GM23338 (cell line): Measurements from ENCODE around the gene ZNF860.

Source experiments
- CREB1 ChIP-seq: fragments of 250-450 bp; sonication (Bioruptor Pico); IDR thresholded peaks from 2 replicates; pipeline ENCODE4 v1.5.0; 2020; ENCODE audit warnings: low read depth, mild to moderate bottlenecking, moderate library complexity
- EZH2 ChIP-seq: fragments of 200-600 bp; sonication (generic); IDR thresholded peaks from one replicate; pipeline ENCODE4 v1.8.0; 2017; ENCODE audit warnings: antibody characterized with exemption, mild to moderate bottlenecking, low read depth; ENCODE audit not compliant: unreplicated experiment
- EZH2phosphoT487 ChIP-seq: fragments of 200-600 bp; sonication (generic); IDR thresholded peaks from one replicate; pipeline ENCODE4 v1.8.1; 2018; ENCODE audit warnings: antibody characterized with exemption; ENCODE audit not compliant: unreplicated experiment
- JUNB ChIP-seq: IDR thresholded peaks from one replicate; pipeline ENCODE4 v1.6.1; 2016; ENCODE audit warnings: antibody characterized with exemption; ENCODE audit not compliant: unreplicated experiment
- POLR2AphosphoS5 ChIP-seq: IDR thresholded peaks from 2 replicates; pipeline ENCODE4 v1.6.1; 2016; ENCODE audit warnings: antibody characterized with exemption, low read depth
- STAT1 ChIP-seq: IDR thresholded peaks from one replicate; pipeline ENCODE4 v1.6.1; 2016; ENCODE audit warnings: antibody characterized with exemption; ENCODE audit not compliant: unreplicated experiment
- ZNF114 ChIP-seq: fragments of 250-450 bp; sonication (Bioruptor Pico); IDR thresholded peaks from 2 replicates; pipeline ENCODE4 v1.5.0; 2020; ENCODE audit warnings: mild to moderate bottlenecking, moderate library complexity
- ZNF331 ChIP-seq: fragments of 250-450 bp; sonication (Bioruptor Pico); IDR thresholded peaks from 2 replicates; pipeline ENCODE4 v1.5.0; 2020; ENCODE audit warnings: low read depth, mild to moderate bottlenecking, moderate library complexity
- TF ChIP-seq, protein P1 (sequence below), 2 experiments: fragments of 200-600 bp in 1 of 2; sonication (generic) in 1 of 2; conservative IDR thresholded peaks; 2 replicates each; pipeline versions ENCODE4 v1.5.1 to v1.6.1; 2016 to 2017; ENCODE audit warnings: antibody characterized with exemption in 2 of 2, low read depth in 2 of 2, mild to moderate bottlenecking in 2 of 2, moderate library complexity in 1 of 2
- TF ChIP-seq, protein P2 (sequence below): IDR thresholded peaks from one replicate; pipeline ENCODE4 v1.6.1; 2018; ENCODE audit warnings: antibody characterized with exemption; ENCODE audit not compliant: unreplicated experiment
- TF ChIP-seq, protein P3 (sequence below): IDR thresholded peaks from 2 replicates; pipeline ENCODE4 v1.6.1; 2016; ENCODE audit warnings: antibody characterized with exemption

DNA sequence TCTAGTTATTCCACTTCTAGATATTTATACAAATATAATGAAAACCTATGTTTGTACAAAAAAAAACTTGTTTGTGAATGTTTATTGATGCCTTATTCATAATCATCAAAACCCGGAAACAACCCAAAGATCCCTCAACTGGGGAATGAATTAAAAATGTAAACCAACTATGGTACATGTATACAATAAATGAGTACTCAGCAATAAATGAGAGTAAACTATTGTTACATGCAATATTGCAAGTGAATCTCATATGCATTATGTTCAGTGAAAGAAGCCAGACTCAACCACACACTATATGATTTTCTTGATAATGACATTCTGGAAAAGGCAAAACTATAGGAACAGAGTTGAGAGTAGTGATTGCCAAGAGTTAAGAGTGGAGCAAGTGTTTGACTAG, 12.3 kb downstream of the ZNF860 start:
- TF ChIP-seq, protein P1, sequence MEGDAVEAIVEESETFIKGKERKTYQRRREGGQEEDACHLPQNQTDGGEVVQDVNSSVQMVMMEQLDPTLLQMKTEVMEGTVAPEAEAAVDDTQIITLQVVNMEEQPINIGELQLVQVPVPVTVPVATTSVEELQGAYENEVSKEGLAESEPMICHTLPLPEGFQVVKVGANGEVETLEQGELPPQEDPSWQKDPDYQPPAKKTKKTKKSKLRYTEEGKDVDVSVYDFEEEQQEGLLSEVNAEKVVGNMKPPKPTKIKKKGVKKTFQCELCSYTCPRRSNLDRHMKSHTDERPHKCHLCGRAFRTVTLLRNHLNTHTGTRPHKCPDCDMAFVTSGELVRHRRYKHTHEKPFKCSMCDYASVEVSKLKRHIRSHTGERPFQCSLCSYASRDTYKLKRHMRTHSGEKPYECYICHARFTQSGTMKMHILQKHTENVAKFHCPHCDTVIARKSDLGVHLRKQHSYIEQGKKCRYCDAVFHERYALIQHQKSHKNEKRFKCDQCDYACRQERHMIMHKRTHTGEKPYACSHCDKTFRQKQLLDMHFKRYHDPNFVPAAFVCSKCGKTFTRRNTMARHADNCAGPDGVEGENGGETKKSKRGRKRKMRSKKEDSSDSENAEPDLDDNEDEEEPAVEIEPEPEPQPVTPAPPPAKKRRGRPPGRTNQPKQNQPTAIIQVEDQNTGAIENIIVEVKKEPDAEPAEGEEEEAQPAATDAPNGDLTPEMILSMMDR (conservative IDR thresholded peaks at IDR 0.05; ENCODE audit: low read depth in 2 of 2), result no peak
- TF ChIP-seq, protein P2, sequence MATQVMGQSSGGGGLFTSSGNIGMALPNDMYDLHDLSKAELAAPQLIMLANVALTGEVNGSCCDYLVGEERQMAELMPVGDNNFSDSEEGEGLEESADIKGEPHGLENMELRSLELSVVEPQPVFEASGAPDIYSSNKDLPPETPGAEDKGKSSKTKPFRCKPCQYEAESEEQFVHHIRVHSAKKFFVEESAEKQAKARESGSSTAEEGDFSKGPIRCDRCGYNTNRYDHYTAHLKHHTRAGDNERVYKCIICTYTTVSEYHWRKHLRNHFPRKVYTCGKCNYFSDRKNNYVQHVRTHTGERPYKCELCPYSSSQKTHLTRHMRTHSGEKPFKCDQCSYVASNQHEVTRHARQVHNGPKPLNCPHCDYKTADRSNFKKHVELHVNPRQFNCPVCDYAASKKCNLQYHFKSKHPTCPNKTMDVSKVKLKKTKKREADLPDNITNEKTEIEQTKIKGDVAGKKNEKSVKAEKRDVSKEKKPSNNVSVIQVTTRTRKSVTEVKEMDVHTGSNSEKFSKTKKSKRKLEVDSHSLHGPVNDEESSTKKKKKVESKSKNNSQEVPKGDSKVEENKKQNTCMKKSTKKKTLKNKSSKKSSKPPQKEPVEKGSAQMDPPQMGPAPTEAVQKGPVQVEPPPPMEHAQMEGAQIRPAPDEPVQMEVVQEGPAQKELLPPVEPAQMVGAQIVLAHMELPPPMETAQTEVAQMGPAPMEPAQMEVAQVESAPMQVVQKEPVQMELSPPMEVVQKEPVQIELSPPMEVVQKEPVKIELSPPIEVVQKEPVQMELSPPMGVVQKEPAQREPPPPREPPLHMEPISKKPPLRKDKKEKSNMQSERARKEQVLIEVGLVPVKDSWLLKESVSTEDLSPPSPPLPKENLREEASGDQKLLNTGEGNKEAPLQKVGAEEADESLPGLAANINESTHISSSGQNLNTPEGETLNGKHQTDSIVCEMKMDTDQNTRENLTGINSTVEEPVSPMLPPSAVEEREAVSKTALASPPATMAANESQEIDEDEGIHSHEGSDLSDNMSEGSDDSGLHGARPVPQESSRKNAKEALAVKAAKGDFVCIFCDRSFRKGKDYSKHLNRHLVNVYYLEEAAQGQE, result no peak
- TF ChIP-seq JUNB, result no peak
- TF ChIP-seq POLR2AphosphoS5, result no peak
- TF ChIP-seq EZH2, result no peak
- TF ChIP-seq ZNF331, result no peak
- TF ChIP-seq STAT1, result no peak
- TF ChIP-seq, protein P3, sequence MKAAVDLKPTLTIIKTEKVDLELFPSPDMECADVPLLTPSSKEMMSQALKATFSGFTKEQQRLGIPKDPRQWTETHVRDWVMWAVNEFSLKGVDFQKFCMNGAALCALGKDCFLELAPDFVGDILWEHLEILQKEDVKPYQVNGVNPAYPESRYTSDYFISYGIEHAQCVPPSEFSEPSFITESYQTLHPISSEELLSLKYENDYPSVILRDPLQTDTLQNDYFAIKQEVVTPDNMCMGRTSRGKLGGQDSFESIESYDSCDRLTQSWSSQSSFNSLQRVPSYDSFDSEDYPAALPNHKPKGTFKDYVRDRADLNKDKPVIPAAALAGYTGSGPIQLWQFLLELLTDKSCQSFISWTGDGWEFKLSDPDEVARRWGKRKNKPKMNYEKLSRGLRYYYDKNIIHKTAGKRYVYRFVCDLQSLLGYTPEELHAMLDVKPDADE, result no peak
- TF ChIP-seq CREB1 (CRISPR knock-in tag), result no peak
- TF ChIP-seq EZH2phosphoT487, result no peak
- TF ChIP-seq ZNF114, result no peak
